Neural crest cell (in vitro differentiated cells): Measurements from ENCODE around the gene GPR156. TPM values are rescaled to one million over a fixed set of nuclear protein-coding genes. Genes with fewer than 3 reads are reported as not detected.

ENCODE experiments used
- DNase-seq: peaks from one replicate; pipeline ENCODE4 v3.0.0; 2021; ENCODE audit warnings: low read depth, mixed read lengths, low spot score
- H3K27ac Mint-ChIP-seq: one replicate; pipeline ENCODE4 v1.8.0; 2021; ENCODE audit warnings: mild to moderate bottlenecking, mixed read lengths; ENCODE audit not compliant: unreplicated experiment
- H3K27me3 Mint-ChIP-seq: 2 replicates; pipeline ENCODE4 v1.8.0; 2021; ENCODE audit warnings: low read depth, mild to moderate bottlenecking, mixed read lengths
- H3K36me3 Mint-ChIP-seq: 2 replicates; pipeline ENCODE4 v1.8.0; 2021; ENCODE audit warnings: low read depth, mild to moderate bottlenecking, mixed read lengths
- H3K4me1 Mint-ChIP-seq: 2 replicates; pipeline ENCODE4 v1.8.0; 2021; ENCODE audit warnings: mixed read lengths
- H3K4me3 Mint-ChIP-seq: one replicate; pipeline ENCODE4 v1.8.0; 2021; ENCODE audit warnings: mild to moderate bottlenecking, mixed read lengths
- H3K9me3 Mint-ChIP-seq: 2 replicates; pipeline ENCODE4 v1.8.0; 2021; ENCODE audit warnings: mixed read lengths
- CTCF ChIP-seq: fragments of 200-600 bp; sonication (generic); conservative IDR thresholded peaks from 2 replicates; pipeline ENCODE4 v1.5.0; 2021; ENCODE audit warnings: antibody characterized with exemption, mild to moderate bottlenecking
- total RNA-seq: library from RNA; stranded (reverse); gene quantifications from 2 replicates; pipeline ENCODE4 v1.2.1, GENCODE V29; 2021

GPR156 gene
- total RNA-seq, 1 donor from 2014 or later, result 1.4 TPM

DNA sequence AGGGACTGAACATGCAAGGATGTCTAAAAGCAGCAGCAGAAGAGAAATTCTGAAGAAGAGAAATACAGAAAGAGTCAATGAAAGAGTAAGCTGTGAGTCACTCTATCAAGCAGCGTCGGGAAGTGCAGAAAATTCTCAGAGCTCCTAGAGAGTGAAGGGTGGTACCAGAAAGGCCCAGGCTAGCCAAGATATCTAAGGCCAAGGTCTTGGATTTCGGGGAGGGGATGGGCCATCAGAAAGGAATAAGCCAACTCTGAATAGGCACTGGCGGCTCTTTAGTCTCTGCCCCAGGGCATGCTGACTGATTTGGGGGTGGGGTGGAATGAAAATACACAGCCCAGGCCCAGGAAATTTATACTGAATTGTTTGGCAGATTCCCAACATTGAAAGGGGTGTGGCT lies 70.8 kb downstream of the GPR156 start:
- no peak overlapping the region for H3K4me3 Mint-ChIP-seq
- H3K27ac Mint-ChIP-seq, result no peak overlapping the region
- no peak for DNase-seq
- peaks cover 10% of the 10 kb centered on the region for H3K4me1 Mint-ChIP-seq
- TF ChIP-seq CTCF, result no peak
- H3K36me3 Mint-ChIP-seq, result no peaks in the 10 kb centered on the region
- H3K9me3 Mint-ChIP-seq, result no peaks in the 10 kb centered on the region
- H3K27me3 Mint-ChIP-seq, result no peaks in the 10 kb centered on the region

DNA sequence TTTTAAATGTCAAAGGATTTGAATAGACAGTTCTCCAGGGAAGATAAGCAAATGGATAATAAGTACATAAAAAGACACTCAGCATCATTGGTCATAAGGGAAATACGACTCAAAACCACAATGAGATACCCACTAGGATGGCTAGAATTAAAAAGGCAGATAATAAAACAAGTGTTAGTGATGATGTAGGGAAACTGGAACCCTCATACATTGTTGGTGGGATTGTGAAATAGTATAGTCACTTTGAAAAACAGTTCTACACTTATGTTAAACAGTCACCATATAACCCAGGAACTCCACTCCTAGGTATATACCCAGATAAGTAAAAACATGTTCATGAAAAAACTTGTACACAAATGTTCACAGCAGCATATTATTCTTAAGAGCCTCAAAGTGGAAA lies 72.5 kb downstream of the GPR156 start:
- H3K27ac Mint-ChIP-seq, result no peak overlapping the region
- H3K4me1 Mint-ChIP-seq, result peaks cover 10% of the 10 kb centered on the region

GRCh38 chr3:120209425-120209824 lies 75.6 kb downstream of the GPR156 start:
- Mint-ChIP-seq H3K4me3 (no peak overlapping the region), H3K27ac (no peak overlapping the region), H3K4me1 (peaks cover 10% of the 10 kb centered on the region), H3K9me3 (peaks cover 2% of the 10 kb centered on the region), H3K36me3 (no peaks in the 10 kb centered on the region), H3K27me3 (no peaks in the 10 kb centered on the region)
- no peak for TF ChIP-seq CTCF
- DNase-seq, result no peak

More for the DNA sequence above, 72.5 kb downstream of the GPR156 start:
- no peak for TF ChIP-seq CTCF
- peaks cover 2% of the 10 kb centered on the region for H3K9me3 Mint-ChIP-seq
- no peaks in the 10 kb centered on the region for H3K36me3 Mint-ChIP-seq
- H3K27me3 Mint-ChIP-seq, result no peaks in the 10 kb centered on the region
- no peak for DNase-seq
- no peak overlapping the region for H3K4me3 Mint-ChIP-seq

DNA sequence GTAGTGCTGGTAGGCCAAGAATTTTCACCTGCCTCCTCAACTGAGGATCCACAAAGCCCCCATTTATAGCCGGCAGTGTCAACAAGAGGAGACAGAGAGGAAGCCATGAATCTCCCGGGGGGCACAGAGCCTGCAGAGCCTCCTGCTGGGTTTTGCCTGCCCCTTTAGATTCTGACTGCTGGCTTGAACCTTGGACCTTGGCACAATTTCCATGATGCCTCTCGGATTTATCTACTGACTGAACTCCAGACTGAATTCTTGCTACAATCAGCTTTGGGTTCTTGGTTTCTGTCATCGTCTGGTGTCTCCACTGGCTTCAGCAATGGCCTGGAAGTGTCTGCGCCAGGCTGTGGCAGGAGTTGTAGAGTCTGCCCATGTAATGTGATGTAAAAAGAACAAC lies 80.7 kb downstream of the GPR156 start:
- H3K4me3 Mint-ChIP-seq, result no peak overlapping the region
- no peaks in the 10 kb centered on the region for H3K36me3 Mint-ChIP-seq
- no peaks in the 10 kb centered on the region for H3K4me1 Mint-ChIP-seq
- TF ChIP-seq CTCF, result no peak
- no peak for DNase-seq
- no peaks in the 10 kb centered on the region for H3K27me3 Mint-ChIP-seq
- no peak overlapping the region for H3K27ac Mint-ChIP-seq
- peaks cover 2% of the 10 kb centered on the region for H3K9me3 Mint-ChIP-seq

DNA sequence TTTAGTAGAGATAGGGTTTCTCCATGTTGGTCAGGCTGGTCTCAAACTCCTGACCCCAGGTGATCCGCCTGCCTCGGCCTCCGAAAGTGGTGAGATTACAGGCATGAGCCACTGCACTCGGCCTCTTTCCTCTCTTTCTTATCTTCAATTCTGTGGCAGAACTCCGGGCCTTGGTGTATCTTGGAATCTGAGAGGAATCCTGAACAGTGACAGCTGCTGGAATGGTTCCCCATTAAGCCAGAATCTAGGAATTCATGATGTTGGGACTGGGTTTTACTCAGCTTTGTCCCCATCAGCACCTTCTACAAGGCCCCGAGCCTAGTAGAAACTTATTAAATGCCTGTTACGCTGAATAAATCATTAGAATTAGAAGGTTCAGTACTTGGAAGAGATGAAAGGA lies 81.4 kb downstream of the GPR156 start:
- peaks cover 2% of the 10 kb centered on the region for H3K9me3 Mint-ChIP-seq
- no peaks in the 10 kb centered on the region for H3K4me1 Mint-ChIP-seq
- H3K27me3 Mint-ChIP-seq, result no peaks in the 10 kb centered on the region
- TF ChIP-seq CTCF, result no peak
- peak overlapping the region; percentile 68 for H3K27ac Mint-ChIP-seq
- no peak for DNase-seq
- H3K4me3 Mint-ChIP-seq, result no peak overlapping the region
- no peaks in the 10 kb centered on the region for H3K36me3 Mint-ChIP-seq

DNA sequence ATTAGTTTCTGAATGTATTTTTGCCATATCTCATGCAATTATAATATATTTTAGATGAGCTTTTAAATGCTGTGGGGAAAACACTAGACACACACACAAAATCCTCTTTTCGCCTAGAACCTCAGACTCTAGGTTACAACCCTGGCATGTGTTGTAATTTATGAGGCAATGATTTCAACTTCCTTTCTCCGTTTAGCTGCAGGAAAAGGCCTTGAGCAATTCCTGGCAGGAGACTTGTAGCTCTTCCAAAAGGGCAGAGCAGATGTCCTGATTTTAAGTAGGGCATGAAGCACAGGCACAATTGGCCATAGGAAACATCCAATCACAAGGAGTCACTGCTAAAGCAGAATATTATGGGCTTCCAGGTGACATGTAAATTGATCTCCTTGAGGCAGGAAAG lies 82.0 kb downstream of the GPR156 start:
- no peak for DNase-seq
- no peaks in the 10 kb centered on the region for H3K27me3 Mint-ChIP-seq
- H3K4me1 Mint-ChIP-seq, result no peaks in the 10 kb centered on the region
- H3K36me3 Mint-ChIP-seq, result no peaks in the 10 kb centered on the region
- H3K27ac Mint-ChIP-seq, result no peak overlapping the region
- H3K4me3 Mint-ChIP-seq, result no peak overlapping the region
- TF ChIP-seq CTCF, result no peak
- peaks cover 1% of the 10 kb centered on the region for H3K9me3 Mint-ChIP-seq
